Anterior cingulate cortex (tissue), 58 donors: ENCODE data around the gene SGSM2.
A peak's percentile ranks its signal among the peaks of the same experiment; 100 is the strongest.

ENCODE experiments used
- DNase-seq, 58 donors: peaks; one replicate each; lab custom pipeline; 2025; lab: John Stamatoyannopoulos, UW

Gene SGSM2

GRCh38 chr17:2336852-2337543 is at the start of gene SGSM2:
SGSM2 (plus strand) TSS chr17:2337501; CDS start chr17:2337689, 188 bp downstream.
- peak in 48 of 58 donors; percentile 13 to 79 (median 47) for DNase-seq

GRCh38 chr17:2289878-2290478 is 47.3 kb upstream of the SGSM2 start:
- DNase-seq: no peak

GRCh38 chr17:2292100-2292499 is 45.2 kb upstream of the SGSM2 start:
- no peak for DNase-seq

- no peak for DNase-seq
These were observed 41.7 kb upstream of the SGSM2 start for GRCh38 chr17:2295575-2295974.

GRCh38 chr17:2297023-2297422 is 40.3 kb upstream of the SGSM2 start:
- DNase-seq: no peak

- DNase-seq: no peak
These were observed 38.2 kb upstream of the SGSM2 start for GRCh38 chr17:2299136-2299535.

- DNase-seq: no peak
These were observed 37.5 kb upstream of the SGSM2 start for GRCh38 chr17:2299756-2300155.

GRCh38 chr17:2302778-2303203 is 34.5 kb upstream of the SGSM2 start:
- DNase-seq: no peak

- peak; percentile 49 to 94 (median 87) for DNase-seq
These were observed 33.8 kb upstream of the SGSM2 start, which contains the start of the genes SMG6 and SRR for GRCh38 chr17:2303204-2304188. SMG6 (minus strand) TSS chr17:2303785; CDS start chr17:2303720, 65 bp downstream. SRR (plus strand) TSS chr17:2303950; CDS start chr17:2315561, 11,611 bp downstream.

GRCh38 chr17:2304931-2305330 is 32.4 kb upstream of the SGSM2 start:
- DNase-seq: no peak

- peak in 6 of 58 donors; percentile 0 to 13 (median 4) for DNase-seq
These were observed 27.8 kb upstream of the SGSM2 start for GRCh38 chr17:2309338-2310154.

- no peak for DNase-seq
These were observed 24.6 kb upstream of the SGSM2 start for GRCh38 chr17:2312736-2313135.

- peak in 1 of 58 donors; percentile 3 for DNase-seq
These were observed 20.4 kb upstream of the SGSM2 start for GRCh38 chr17:2316916-2317205.

GRCh38 chr17:2317796-2318195 is 19.5 kb upstream of the SGSM2 start:
- no peak for DNase-seq

GRCh38 chr17:2319051-2319450 is 18.2 kb upstream of the SGSM2 start:
- no peak for DNase-seq

GRCh38 chr17:2321399-2321798 is 15.9 kb upstream of the SGSM2 start:
- DNase-seq: no peak

- DNase-seq: no peak
These were observed 13.5 kb upstream of the SGSM2 start for GRCh38 chr17:2323629-2324314.

GRCh38 chr17:2331303-2331702 is 6.0 kb upstream of the SGSM2 start:
- DNase-seq: no peak

GRCh38 chr17:2335726-2336214 is 1.5 kb upstream of the SGSM2 start:
- DNase-seq: peak in 5 of 58 donors; percentile 27 to 45 (median 38)
